Neutrophil (primary cell): ENCODE data around the gene RTBDN.
A peak's percentile ranks its signal among the peaks of the same experiment; 100 is the strongest.

Experiments used
- H3K27ac ChIP-seq: fragments of 200-600 bp; sonication (generic); 2 replicates; pipeline ENCODE4 v1.5.1; 2016; ENCODE audit warnings: mild to moderate bottlenecking, moderate library complexity
- H3K27me3 ChIP-seq: fragments of 200-600 bp; sonication (generic); 2 replicates; pipeline ENCODE4 v1.6.0; 2016; ENCODE audit warnings: mild to moderate bottlenecking
- H3K36me3 ChIP-seq: fragments of 200-600 bp; sonication (generic); 2 replicates; pipeline ENCODE4 v1.5.1; 2017
- H3K4me1 ChIP-seq, 2 experiments: fragments of 200-600 bp in 1 of 2; sonication (generic) in 1 of 2; 1 replicate in 1 of 2; 2 replicates in 1 of 2; pipeline versions ENCODE4 v1.5.1 to v1.6.1; 2013 to 2016; ENCODE audit warnings: low read depth in 1 of 2, low read length in 1 of 2, mild to moderate bottlenecking in 1 of 2, moderate library complexity in 1 of 2; ENCODE audit not compliant: control insufficient read depth in 1 of 2, insufficient read depth in 1 of 2
- H3K4me3 ChIP-seq, 2 experiments: fragments of 200-600 bp in 1 of 2; sonication (generic) in 1 of 2; 1 replicate in 1 of 2; 2 replicates in 1 of 2; pipeline ENCODE4 v1.5.1; 2013 to 2016; ENCODE audit warnings: low read depth in 1 of 2, low read length in 1 of 2, mild to moderate bottlenecking in 1 of 2, moderate library complexity in 1 of 2
- H3K9me3 ChIP-seq: fragments of 200-600 bp; sonication (generic); 2 replicates; pipeline ENCODE4 v1.5.1; 2016
- TF ChIP-seq, protein P1 (sequence below): fragments of 200-600 bp; sonication (generic); IDR thresholded peaks from 2 replicates; pipeline ENCODE4 v1.5.1; 2016; ENCODE audit warnings: antibody characterized with exemption

RTBDN gene

DNA sequence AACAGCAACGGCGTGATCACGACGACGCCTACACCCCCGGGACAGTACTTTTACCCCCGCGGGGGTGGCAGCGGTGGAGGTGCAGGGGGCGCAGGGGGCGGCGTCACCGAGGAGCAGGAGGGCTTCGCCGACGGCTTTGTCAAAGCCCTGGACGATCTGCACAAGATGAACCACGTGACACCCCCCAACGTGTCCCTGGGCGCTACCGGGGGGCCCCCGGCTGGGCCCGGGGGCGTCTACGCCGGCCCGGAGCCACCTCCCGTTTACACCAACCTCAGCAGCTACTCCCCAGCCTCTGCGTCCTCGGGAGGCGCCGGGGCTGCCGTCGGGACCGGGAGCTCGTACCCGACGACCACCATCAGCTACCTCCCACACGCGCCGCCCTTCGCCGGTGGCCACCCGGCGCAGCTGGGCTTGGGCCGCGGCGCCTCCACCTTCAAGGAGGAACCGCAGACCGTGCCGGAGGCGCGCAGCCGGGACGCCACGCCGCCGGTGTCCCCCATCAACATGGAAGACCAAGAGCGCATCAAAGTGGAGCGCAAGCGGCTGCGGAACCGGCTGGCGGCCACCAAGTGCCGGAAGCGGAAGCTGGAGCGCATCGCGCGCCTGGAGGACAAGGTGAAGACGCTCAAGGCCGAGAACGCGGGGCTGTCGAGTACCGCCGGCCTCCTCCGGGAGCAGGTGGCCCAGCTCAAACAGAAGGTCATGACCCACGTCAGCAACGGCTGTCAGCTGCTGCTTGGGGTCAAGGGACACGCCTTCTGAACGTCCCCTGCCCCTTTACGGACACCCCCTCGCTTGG, 42.1 kb downstream of the RTBDN start:
- Histone ChIP-seq H3K27ac (peak overlapping the region; percentile 100), H3K4me3 (peak overlapping the region; percentile 87 to 99), H3K9me3 (no peaks in the 10 kb centered on the region), H3K36me3 (peaks cover 8% of the 10 kb centered on the region), H3K27me3 (no peaks in the 10 kb centered on the region), H3K4me1 (peaks cover 41 to 55% of the 10 kb centered on the region in 2 experiments)
- TF ChIP-seq, protein P1, sequence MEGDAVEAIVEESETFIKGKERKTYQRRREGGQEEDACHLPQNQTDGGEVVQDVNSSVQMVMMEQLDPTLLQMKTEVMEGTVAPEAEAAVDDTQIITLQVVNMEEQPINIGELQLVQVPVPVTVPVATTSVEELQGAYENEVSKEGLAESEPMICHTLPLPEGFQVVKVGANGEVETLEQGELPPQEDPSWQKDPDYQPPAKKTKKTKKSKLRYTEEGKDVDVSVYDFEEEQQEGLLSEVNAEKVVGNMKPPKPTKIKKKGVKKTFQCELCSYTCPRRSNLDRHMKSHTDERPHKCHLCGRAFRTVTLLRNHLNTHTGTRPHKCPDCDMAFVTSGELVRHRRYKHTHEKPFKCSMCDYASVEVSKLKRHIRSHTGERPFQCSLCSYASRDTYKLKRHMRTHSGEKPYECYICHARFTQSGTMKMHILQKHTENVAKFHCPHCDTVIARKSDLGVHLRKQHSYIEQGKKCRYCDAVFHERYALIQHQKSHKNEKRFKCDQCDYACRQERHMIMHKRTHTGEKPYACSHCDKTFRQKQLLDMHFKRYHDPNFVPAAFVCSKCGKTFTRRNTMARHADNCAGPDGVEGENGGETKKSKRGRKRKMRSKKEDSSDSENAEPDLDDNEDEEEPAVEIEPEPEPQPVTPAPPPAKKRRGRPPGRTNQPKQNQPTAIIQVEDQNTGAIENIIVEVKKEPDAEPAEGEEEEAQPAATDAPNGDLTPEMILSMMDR: no peak

DNA sequence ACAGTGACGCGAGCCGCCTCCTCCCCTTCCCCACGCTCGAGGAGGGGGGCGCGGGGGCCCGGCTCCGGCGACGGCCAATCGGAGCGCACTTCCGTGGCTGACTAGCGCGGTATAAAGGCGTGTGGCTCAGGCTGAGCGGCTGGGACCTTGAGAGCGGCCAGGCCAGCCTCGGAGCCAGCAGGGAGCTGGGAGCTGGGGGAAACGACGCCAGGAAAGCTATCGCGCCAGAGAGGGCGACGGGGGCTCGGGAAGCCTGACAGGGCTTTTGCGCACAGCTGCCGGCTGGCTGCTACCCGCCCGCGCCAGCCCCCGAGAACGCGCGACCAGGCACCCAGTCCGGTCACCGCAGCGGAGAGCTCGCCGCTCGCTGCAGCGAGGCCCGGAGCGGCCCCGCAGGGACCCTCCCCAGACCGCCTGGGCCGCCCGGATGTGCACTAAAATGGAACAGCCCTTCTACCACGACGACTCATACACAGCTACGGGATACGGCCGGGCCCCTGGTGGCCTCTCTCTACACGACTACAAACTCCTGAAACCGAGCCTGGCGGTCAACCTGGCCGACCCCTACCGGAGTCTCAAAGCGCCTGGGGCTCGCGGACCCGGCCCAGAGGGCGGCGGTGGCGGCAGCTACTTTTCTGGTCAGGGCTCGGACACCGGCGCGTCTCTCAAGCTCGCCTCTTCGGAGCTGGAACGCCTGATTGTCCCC, 42.9 kb downstream of the RTBDN start, which contains the start of gene JUNB:
Gene JUNB, plus strand, starts transcription at position 142 of the 706 bp plus-strand sequence. Its CDS starts 286 bp downstream, at position 428.
- H3K27ac ChIP-seq: peak within 1 kb of the TSS; percentile 100
- H3K4me1 ChIP-seq: peaks cover 47 to 61% of the 10 kb centered on the region in 2 experiments
- no peaks in the 10 kb centered on the region for H3K27me3 ChIP-seq
- H3K4me3 ChIP-seq: peak within 1 kb of the TSS; percentile 87 to 99
- TF ChIP-seq, protein P1: peak; percentile 51
- peaks cover 8% of the 10 kb centered on the region for H3K36me3 ChIP-seq
- H3K9me3 ChIP-seq: no peaks in the 10 kb centered on the region

DNA sequence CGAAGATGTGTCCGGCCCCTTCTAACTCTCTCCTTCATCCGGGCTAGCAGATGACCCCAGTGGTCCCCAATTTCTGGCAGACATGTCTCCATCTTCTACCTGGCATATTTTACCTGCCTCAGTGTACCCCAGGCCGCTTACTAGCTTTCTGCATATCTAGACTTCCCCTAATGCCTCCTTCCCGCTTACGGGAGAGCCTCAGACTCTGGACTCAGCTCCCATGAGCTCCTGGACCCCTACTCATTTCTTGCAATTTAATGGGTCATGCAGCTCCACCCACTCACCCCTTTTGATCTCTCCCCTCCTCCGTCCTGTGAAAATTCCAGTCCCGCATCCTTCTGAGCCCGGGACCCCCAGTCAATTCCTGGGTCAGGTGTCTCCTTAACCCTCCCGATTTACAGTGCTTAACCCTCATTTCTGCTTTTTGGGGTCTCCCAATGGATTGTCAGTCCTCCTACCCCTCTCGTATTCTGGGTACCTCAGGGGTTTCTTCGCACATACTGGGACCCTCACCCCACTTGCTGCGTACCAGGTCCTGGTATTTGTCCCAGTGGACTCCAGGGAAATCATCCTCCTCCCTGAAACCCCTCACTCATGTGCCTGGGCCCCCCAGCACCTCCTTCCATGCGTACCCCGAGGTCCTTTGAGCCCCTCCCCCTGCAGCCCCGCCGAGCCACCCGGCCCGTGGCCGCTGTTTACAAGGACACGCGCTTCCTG, 43.6 kb downstream of the RTBDN start:
- peak overlapping the region; percentile 100 for H3K27ac ChIP-seq
- peaks cover 47 to 60% of the 10 kb centered on the region in 2 experiments for H3K4me1 ChIP-seq
- peak overlapping the region; percentile 87 to 99 for H3K4me3 ChIP-seq
- TF ChIP-seq, protein P1: no peak
- H3K36me3 ChIP-seq: peaks cover 8% of the 10 kb centered on the region
- H3K27me3 ChIP-seq: no peaks in the 10 kb centered on the region
- no peaks in the 10 kb centered on the region for H3K9me3 ChIP-seq

DNA sequence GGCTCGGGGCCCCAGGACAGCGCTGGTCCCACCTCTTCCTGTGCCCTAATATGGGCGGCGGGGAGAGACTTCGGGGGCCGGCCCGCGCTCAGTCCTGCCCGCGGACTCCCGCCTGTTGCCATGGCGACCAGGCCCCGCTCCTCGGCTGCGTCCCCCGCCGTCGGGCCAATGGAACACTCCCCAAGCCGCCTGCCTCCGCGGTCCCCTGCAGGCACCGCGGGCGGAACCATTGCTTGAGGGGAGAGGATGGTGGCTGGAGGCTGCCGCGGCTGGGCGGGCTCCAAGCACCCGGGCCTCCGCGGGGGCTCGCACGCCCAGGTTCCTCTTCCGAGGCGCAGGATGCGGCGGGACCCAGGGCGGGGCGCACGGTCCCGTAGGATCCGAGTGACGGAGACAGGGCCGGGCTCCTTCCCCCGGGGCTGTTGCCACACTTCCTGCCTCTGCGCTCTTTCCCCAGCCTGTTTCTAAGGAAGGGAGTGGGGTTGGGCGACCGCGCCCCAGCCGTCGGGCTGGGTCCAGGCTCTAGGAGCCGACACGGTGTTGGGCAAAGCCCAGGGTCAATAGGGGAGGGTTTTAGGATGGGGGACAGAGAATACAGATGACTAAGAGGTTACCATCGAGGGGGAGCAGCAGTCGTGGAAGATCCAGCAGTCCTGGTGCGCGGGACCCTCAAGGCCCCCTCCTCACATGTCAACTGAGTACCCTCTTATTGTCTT, 44.3 kb downstream of the RTBDN start:
- TF ChIP-seq, protein P1: peak; percentile 58
- H3K4me1 ChIP-seq: peaks cover 51 to 62% of the 10 kb centered on the region in 2 experiments

More for the DNA sequence above, 44.3 kb downstream of the RTBDN start:
- H3K36me3 ChIP-seq: peaks cover 8% of the 10 kb centered on the region
- no peaks in the 10 kb centered on the region for H3K27me3 ChIP-seq
- peak overlapping the region; percentile 100 for H3K27ac ChIP-seq
- H3K9me3 ChIP-seq: no peaks in the 10 kb centered on the region
- peak overlapping the region; percentile 87 to 99 for H3K4me3 ChIP-seq
